AG04450 (cell line): ENCODE results near the gene ABCA7. TPM values are rescaled to one million over a fixed set of nuclear protein-coding genes. Genes with fewer than 3 reads are reported as not detected.

Source experiments
- CTCF ChIA-PET: fragments of 300-600, 350-600 bp; formaldehyde crosslinking; extraction: SDS; loops from one replicate; lab custom pipeline; 2022; ENCODE audit warnings: antibody characterized with exemption, inconsistent platforms; lab: Charles Lee
- POLR2A ChIA-PET: fragments of 350-600 bp; formaldehyde crosslinking; extraction: SDS; loops from one replicate; lab custom pipeline; 2021; ENCODE audit warnings: antibody characterized with exemption, inconsistent platforms; lab: Yijun Ruan, JAX
- DNase-seq: peaks from one replicate; pipeline ENCODE4 v3.0.0-alpha.2; 2011; ENCODE audit warnings: low read depth, low spot score
- H3K27ac ChIP-seq: one replicate; pipeline ENCODE4 v1.5.1; 2012; ENCODE audit warnings: low read depth, low read length, control low read depth
- H3K27me3 ChIP-seq: one replicate; pipeline ENCODE4 v1.6.0; 2012; ENCODE audit warnings: low read length; ENCODE audit not compliant: control insufficient read depth, insufficient read depth
- H3K4me3 ChIP-seq: 2 replicates; pipeline ENCODE4 v1.5.1; 2011; ENCODE audit warnings: mild to moderate bottlenecking, low read depth, low read length, control low read depth
- H3K9me3 ChIP-seq: 2 replicates; pipeline ENCODE4 v1.5.1; 2012; ENCODE audit warnings: low read length; ENCODE audit not compliant: control insufficient read depth, insufficient read depth
- CTCF ChIP-seq: IDR thresholded peaks from 2 replicates; pipeline ENCODE4 v1.5.1; 2011; ENCODE audit warnings: low read depth, low read length, control low read depth, inconsistent platforms
- polyA plus RNA-seq: library from polyadenylated mRNA; depleted of rRNA; stranded (reverse); fragments of >200 nt; gene quantifications from 2 replicates; pipeline ENCODE4 v1.2.3, GENCODE V29; 2011

The ABCA7 gene
- polyA plus RNA-seq, 1 experiment, result 1.6 TPM

- DNase-seq, result no peak
- Histone ChIP-seq H3K4me3 (no peak overlapping the region), H3K9me3 (peaks cover 7% of the 10 kb centered on the region; the same call in 1 of the 2 replicates), H3K27ac (no peak overlapping the region), H3K27me3 (peaks cover 9% of the 10 kb centered on the region)
- no peak for TF ChIP-seq CTCF
- CTCF ChIA-PET, result no interaction called here
- POLR2A ChIA-PET, result no interaction called here
These were observed 47.8 kb upstream of the ABCA7 start for GRCh38 chr19:991932-992669.

- CTCF ChIA-PET, result no interaction called here
- peaks cover 7% of the 10 kb centered on the region; the same call in 1 of the 2 replicates for H3K9me3 ChIP-seq
- H3K27ac ChIP-seq, result no peak overlapping the region
- no peak for DNase-seq
- POLR2A ChIA-PET, result no interaction called here
- no peak for TF ChIP-seq CTCF
- no peak overlapping the region for H3K4me3 ChIP-seq
- peaks cover 11% of the 10 kb centered on the region for H3K27me3 ChIP-seq
These were observed 47.2 kb upstream of the ABCA7 start for GRCh38 chr19:992670-993055.

GRCh38 chr19:993361-993830 lies 46.5 kb upstream of the ABCA7 start:
- no peak overlapping the region for H3K4me3 ChIP-seq
- peaks cover 18% of the 10 kb centered on the region for H3K27me3 ChIP-seq
- ChIA-PET POLR2A (no interaction called here), CTCF (no interaction called here)
- DNase-seq, result no peak
- H3K9me3 ChIP-seq, result peaks cover 7% of the 10 kb centered on the region; the same call in 1 of the 2 replicates
- H3K27ac ChIP-seq, result no peak overlapping the region
- TF ChIP-seq CTCF, result no peak

- Histone ChIP-seq H3K4me3 (no peak overlapping the region), H3K27me3 (peaks cover 22% of the 10 kb centered on the region), H3K9me3 (peaks cover 7% of the 10 kb centered on the region; the same call in 1 of the 2 replicates), H3K27ac (no peak overlapping the region)
- ChIA-PET POLR2A (no interaction called here), CTCF (no interaction called here)
- DNase-seq, result no peak
- no peak for TF ChIP-seq CTCF
These were observed 46.0 kb upstream of the ABCA7 start for GRCh38 chr19:993831-994393.

- Histone ChIP-seq H3K27me3 (peaks cover 28% of the 10 kb centered on the region), H3K9me3 (peaks cover 7% of the 10 kb centered on the region; the same call in 1 of the 2 replicates), H3K27ac (no peak overlapping the region), H3K4me3 (no peak overlapping the region)
- no peak for DNase-seq
- TF ChIP-seq CTCF, result no peak
- CTCF ChIA-PET, result no interaction called here
- POLR2A ChIA-PET, result no interaction called here
These were observed 45.4 kb upstream of the ABCA7 start for GRCh38 chr19:994516-994915.
